ENCODE results near the gene RPS6KA5.

The RPS6KA5 gene

DNA sequence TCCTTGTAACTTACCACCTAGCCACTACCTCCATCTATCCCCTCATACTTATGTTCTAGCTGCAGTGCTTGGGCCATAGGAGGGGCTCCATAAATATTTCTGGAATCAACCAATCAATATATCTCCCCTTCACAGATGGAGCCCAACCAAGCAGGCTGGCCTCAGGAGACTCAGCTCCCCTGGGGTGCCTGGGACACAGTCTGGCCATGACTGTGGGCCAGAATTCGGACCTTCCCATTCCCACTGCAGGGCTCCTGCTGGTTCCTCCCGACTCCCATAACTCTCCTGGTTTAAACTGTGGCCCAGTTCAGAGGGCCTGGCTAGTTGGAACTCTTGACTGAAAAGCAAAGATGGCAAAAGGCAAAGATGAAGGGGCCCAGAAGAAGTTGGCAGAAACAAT is 257.2 kb downstream of the RPS6KA5 start:
- no peak for DNase-seq

DNA sequence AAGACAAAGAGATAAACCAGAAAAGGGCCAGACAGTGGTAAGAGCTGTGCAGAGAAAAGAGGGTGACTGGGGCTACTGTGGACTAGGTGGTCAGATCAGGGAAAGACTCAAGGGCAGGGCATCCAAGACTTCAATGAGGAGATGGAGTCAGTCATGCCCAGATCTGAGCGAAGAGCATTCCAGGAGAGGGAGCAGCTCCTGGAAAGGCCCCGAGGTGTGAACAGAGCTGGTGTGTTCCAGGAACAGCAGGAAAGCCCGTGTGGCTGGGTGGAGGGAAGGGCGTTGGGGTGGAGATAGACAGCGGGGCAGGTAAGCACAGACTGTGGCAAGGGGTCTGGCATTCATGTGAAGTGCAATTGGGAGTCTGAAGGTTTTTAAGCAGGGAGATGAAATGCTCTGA is 261.0 kb downstream of the RPS6KA5 start:
- DNase-seq = no peak

DNA sequence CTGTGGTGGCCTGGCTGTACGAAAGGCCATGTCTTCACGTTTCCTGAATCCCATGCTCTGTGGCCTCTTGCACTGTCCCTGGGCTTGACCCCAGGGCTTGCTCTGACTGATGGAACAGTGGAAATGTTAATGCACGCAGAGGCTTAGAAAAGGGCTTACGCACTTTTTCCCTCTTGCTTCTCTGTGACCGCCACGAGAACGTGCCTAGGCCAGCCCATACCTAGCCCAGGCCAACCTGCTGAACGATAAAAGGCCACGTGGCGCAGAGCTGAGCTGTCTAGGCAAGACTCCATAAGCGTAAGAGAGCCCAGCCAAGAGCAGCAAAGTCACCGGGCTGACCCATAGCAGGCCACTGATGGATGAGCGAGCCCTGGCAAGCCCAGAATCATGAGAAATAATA is 262.5 kb downstream of the RPS6KA5 start:
- no peak for DNase-seq

Data from activated naive CD4-positive, alpha-beta T cell treated with Interleukin-2 at 50 U/mL for 16 hours (primary cell).